NCI-H82 (cell line): ENCODE results near the gene TSEN15.
A peak's percentile ranks its signal among the peaks of the same experiment; 100 is the strongest.
"Not testable (repeated sequence)": the region's sequence is repeated elsewhere in the genome, so short reads cannot be mapped to it uniquely, and the experiment has no call there.

Experiments used
- DNase-seq: peaks from one replicate; lab custom pipeline; 2025; lab: John Stamatoyannopoulos, UW

Gene TSEN15

DNA sequence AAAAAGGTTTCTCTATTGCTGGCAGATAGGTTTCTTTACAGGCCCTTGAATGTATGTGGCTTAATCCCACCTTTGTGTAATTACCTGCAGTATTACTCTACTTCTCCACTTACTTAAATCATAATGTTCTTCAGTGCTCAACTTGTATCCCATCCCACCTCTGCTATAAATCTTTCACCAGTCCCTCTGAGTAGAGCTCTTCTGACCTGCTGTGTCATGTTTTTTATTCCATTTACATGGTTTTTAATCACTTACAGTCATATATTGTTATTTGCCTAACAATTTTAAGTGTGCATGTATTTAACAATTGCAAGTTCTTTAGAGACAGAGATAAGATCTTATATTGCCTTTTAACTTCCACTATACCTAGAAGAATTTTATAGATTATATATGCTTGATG is 2.4 kb downstream of the TSEN15 start:
- DNase-seq = no peak

DNA sequence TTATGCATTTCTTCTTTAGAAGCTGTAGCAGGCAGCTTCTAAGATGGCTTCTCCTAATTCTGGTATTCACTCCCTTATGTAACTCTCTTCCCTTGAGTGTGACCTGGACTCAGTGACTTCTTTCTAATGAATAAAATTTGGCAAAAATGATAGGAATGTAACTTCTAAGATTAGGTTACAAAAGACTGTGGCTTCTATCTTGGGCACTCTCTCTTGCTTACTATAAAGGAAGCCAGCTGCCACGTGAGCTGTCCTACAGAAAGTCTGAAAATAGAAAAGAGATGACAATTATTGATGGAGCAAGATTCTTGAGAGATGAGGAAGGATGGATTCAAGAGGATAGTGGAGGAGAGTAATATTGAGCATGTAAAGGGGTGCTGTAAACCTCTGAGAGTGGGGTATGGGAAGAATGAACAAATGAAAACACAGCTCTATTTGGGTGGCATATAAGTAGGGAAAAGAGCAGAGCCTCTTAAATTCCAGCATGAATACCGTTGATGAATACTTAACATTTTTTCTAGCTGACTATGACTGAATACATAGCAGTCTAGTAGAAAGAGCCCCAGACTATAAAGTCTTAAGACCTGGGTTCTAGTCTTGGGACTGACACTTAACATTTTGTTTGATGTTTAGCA is 5.5 kb downstream of the TSEN15 start:
- no peak for DNase-seq

DNA sequence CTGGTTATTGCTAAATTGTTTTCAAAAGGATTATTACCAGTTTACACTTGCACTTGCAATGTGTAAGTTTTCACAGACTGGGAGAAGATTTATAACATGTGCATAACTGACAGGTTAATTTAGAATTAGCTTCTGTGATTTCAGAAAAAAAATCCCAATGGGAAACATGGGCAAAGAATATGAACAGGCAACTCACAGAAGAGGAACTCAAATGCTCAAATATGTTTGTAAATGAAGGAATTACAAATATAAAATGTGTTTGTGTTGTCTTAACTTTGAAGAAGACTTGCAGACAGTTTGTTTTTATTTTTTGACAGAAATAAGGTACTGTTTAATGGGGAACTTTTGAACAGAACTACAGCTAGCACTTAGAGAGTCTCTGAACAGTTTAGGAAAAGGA is 8.4 kb downstream of the TSEN15 start:
- no peak for DNase-seq

DNA sequence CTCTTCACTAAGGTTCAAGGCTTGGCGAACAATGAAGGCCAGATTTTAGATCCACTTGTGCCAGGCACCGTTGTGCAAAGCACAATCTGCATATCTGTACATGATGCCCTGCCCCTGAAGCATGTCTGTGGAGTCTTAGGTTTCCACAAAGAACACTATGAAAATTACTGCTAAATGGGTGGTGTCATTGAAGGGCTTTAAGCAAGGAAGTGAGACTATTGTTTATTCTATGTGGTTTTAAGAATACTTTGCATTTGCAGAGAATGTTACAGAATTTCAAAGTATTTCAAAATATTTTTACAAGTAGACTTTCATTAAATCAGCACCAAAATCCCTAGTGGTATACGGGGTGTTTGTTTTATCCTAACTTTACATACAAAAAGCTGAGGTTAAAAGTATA is 8.8 kb downstream of the TSEN15 start:
- DNase-seq = no peak

DNA sequence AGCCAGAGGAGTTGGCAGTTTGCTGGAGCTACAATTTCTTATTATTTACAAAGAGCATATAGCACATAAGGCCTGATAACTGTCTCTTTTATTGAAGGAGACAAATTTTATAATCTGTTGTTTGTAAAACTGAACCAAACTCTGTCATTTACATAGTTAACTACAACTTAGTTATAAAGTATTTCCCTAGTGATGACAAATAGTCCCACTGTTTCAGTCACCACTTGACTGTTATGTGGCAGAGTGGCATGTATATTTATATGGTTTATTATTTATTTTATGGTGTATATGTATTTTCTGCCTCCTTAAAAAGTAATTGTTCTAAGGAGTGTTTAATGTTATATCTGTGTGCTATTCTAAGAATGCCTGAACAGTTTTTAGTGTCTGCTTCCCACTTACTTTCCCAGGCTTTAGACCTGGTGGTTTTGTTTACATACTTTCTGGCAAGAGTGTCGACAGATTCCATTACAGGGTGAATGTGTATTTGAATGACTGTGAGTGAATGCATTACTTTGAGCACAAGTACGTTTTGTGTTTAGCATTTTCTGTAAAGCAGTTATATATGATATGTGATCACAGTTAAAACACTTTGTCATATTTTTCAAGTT is 10.0 kb downstream of the TSEN15 start:
- DNase-seq = no peak

DNA sequence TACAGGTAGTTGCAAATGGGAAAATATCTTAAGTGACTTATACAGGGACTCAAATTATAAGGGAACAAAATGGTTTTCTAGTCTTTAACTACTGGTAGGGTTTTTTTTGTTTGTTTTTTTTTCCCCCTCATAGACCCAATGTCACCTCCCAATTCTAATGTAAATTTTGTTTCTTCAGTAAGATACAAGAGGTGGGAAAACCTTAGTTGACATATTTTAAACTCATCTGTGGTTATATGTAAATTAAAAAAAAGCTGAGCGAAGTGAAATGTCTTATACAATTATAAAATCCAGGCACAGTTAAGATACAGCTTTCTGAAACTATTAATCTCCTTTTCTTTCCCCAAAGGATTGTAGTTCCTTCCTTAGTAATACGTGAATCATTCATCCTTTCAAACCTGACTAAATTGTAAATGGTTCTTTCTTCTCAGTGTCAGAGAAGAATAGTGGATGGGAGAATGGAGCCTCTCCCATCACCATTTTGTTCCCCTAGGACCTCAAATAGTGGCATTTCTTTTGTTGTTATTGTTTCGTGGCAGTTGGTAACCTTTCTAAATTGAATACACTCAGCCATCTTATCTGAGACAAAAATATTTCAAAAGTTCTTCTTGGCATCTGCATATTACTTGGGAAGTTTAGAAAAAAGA is 11.2 kb downstream of the TSEN15 start:
- no peak for DNase-seq

DNA sequence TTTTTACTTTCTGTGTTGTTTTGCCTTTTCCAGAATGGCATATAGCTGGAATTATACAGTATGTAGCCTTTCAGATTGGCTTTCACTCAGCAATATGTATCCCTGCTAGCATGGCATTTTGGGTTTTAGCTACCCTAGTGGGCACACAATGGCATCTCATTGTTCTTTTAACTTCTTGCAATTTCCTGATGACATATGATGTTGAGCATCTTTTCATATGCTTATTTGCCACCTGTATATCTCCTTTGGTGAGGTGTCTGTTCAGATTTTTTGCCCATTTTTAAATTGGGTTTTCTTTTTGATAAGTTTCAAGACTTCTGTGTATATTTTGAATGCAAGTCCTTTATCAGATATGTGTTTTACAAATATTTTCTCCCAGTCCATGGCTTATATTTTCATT is 14.0 kb downstream of the TSEN15 start:
- DNase-seq = no peak

DNA sequence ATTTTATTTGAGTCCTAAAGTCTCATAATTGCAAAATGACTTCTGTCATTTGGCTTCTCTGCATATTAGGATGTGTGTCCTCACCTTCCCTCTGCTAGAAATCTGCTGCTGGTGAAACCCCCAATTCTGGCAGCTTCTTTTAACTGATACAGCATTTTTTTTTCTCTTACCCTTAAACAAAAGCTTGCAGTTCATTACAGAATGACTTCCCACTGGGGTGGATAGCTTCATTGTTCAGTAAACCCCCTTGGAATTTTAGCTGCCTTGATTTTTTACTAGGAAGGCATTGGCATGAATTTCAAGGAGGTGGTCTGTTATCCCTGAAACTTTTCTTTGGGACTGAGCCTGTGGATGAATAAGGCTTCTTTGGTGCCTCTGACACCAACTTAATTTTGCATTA is 16.8 kb downstream of the TSEN15 start:
- no peak for DNase-seq

DNA sequence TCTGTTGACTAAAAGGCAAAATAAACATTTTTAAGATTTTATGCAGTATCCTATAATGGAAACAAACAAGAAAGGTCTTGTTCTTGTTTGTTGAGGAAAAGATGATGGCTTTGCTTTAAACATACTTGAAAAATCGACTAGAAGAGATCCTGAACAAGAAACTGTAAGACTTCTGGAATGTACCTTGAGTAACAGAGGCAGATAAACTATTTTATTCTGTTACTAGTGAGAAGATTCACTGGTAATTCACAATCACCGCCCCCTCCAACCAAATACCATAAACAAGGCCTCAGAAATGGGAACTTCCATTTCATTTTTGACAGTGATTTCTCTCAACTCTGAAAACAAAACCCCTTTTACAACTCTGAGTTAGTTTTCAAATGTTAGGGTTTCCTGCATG is 18.1 kb downstream of the TSEN15 start:
- DNase-seq = no peak

DNA sequence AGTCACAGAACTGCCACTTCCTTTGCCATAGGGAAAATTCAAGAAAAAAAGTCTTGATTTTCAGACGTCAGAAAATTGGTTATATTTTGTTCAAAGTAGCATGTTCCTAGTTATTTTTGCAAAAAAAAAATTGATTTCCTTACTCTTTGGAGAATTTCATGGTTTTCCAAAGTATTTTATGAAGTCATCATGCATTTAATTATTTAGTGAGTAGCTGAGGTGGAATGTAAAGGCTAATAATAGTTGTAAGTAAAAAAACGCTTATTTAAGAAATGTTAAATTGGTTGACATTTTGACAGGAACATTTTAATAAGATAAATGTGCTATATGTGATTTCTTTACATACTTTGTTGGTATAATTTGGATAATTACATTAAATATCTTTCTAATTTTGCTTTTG is 20.8 kb downstream of the TSEN15 start:
- DNase-seq = no peak

DNA sequence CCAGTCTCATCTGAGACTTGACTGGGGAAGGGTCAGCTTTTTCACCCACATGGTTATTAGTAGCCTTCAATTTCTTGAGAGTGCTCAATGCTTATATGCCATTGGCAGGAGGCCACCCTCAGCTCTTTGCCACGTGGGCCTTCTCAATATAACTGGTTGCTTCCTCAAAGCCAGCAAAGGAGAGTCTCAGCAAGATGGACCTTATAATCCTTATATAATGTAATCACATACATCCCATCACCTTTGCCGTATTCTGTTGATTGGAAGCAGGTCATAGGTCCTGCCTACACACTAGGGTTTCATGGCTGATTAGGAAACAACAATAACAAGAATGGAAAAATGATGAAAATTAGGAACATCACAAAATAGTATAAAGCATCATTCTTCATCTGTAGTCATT is 22.9 kb downstream of the TSEN15 start:
- no peak for DNase-seq

DNA sequence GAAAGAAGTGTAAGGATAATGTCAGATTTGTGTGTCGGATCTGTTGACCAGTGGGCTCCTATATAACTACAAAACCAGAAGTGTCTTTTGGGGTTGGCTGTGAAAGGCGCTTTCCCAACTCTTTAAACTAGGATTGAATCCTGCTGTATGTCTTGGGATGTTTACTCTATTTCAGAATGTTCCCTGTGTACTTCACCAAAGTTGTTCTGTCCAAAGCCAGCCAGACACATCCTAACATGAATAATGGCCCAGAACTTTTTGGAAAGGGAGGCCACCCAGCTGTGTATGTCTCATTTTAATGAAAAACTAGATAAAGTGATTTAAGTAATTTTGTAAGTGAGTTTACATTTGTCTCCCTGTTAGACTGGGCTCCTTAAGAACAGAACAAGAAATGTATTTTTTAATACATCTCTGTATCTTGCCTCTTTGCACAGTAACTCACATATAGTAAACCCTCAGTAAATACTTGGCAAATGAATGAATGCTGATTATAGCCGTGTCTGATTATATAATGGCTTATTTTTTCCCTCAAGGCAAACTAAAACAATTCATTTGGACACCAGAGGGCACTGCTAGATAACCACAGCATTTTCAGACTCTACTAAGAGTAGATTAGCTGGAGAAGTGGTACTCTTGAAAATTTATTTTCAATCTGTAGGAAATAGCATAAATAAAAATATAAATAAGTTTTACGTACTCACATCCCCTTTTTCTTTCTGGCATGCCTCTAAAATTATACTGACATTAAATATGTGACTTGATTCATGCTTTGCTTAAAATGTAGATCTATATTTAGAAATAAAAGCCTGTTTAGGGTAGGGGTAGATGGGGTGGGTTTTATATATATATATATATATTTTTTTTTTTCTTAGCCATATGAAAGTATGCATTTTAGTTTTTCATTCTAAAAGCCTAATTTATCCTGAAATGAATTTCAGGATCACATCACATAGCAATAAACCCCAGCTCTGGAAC is 23.8 kb downstream of the TSEN15 start:
- peak; percentile 85 for DNase-seq

DNA sequence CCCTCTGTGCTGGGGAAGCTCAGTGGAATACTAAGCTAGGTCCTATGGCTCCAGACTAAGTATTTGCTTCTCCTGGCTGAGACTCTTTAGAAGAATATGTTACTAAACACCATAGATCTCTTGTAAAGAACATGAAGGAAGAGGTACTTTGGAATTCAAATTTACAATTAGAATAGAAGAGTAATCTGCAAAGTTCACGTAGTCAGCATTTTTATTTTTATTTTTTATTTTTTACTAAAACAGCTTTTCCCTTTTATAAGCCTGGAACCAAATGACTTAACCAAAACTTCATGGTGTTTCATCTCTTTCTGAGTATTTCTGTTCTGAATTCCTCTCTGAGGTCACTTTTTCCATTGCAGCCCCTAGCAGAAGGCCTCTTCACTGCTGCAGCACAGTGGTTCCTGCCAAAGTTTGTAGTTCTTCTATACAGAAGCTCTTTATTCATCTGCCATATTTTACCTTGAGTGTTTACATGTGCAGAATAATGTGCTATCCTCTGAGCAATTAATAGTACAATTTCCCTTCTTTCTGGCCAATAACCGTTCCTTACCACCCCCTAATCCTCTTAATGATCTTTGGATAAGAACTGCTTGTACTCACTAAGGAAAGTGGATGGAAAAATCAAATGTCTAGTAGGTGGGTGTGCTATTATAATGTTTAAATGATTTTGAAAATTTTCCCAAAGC is 27.2 kb downstream of the TSEN15 start:
- peak; percentile 35 for DNase-seq

DNA sequence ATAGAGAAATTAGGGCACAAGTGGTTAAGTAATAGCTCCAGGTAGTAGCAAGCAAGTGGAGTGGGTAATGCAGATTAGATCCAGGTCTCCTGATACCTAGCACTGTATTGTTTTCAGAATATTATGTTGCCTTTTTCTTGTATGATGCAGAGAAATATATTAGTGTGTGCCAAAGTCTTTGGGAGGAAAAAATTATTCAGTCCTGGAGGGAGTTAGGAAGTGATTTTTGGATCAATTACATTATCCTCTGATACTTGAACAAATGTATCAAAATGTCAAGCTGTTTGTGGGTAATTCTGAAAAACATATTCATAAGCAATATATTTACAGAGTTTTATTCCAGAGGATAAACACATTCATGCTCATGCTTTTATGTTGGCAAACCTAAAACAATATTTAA is 28.8 kb downstream of the TSEN15 start:
- DNase-seq = no peak

DNA sequence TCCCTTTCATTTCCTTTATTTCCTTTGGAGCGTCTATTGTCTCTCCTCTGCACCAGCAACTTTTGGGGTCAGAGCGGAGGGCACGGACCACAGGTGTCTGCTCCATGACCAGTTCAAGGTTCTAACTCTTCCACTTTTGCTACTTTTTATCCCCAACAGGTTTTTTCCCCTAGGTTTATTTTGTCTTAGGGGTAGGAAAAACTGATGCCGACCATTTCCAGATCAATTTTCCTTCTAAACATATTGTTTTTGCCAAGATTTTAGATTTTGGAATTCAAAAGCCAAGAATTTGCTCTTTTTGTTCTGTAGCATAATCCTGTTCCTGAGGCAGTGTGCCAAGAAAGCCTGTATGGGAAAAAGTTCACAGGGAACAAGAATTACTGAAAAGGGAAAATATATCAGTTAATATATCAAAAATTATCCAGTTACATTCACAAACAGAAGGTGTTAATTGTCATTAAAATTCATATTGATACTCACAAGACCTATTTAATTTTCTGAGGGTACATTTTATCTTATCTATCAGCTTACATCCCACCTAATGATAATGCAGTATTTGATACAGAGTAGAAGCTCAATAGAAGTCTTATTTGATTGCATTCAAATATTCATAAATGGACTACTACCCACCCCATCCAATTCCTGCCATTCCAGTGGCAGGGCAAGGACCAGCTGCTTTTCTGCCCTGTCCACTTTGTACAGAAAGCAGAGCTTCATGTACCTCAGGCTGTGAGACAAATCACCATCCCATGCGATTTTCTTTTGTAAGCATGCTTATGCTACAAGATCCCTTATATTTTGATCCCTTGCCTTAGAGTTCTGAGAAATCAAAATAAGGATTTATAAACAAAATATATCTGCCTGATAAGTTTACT is 31.2 kb downstream of the TSEN15 start:
- DNase-seq = no peak

DNA sequence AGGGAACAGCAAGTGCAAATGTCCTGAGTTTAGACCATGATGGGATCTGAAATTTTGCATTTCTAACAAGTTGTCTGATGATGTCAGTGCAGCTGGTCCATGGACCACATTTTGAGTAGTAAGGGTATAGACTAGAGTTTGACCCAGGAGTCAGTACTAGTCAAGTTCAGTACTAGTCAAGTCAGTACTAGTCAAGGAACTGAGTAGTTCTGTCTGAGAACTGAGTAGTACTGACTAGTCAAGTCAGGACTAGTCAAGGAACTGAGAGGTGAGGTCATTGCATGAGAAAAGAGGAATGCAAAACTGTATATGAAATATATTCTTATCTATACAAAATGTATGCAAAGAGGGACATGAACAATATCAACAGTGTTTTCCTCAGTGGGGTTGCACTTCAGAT is 34.1 kb downstream of the TSEN15 start:
- no peak for DNase-seq

DNA sequence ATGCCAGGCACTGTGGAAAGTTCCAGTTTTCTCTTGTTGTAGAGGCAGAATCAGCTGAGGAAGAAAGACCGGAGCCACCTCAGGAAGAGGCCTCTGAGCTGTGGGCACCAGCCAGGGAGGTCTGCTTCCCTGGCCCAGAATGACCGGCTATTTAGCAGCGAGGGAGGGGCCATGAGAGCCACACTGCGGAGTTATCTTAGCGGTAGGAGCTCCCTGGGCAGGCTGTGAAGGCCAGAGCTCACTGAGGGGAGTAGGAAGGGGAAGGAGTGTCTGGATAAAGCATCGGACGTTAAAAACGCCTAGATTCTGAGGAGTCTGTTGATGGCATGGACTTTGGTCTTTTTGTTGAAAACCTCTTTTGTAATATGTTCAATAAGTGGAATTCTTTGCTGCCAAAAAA is 36.5 kb downstream of the TSEN15 start:
- no peak for DNase-seq

DNA sequence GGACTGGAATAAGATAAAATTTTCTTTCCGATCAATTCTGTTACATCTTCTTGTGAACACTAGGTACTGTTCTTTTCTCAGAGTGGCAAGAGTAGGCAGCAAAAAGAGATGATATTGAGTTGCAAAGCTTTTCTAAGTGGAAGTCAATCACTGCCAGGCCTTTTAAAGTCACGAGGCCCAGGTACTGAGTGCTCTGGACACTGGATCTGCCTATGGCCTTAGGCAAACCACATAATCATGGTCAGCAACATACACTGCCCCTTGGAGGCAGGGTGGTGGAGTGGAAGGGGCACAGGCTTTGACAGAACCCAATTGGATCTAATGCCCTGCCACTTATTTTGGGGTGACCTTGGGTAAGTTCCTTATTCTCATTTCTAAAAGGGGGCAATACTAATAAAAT is 41.5 kb downstream of the TSEN15 start:
- no peak for DNase-seq

DNA sequence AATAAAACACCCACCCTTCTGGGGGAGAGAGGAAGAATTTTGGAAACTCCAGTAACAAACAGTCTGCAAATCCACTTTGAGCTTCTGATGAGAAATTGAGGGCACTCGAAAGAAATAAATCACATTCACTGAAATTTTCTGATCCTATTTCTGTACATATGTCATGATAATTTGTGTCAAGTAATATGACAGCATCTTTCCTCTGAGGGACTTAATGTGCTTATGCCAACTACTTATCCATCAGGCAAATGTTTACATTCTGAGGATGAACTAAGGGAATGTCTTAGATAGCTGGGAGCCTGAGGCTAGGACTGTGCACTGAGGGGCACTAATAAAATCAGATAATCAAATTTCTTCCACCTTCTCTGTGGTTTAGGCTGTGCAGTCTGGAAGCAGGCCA is 44.5 kb downstream of the TSEN15 start:
- DNase-seq = no peak

DNA sequence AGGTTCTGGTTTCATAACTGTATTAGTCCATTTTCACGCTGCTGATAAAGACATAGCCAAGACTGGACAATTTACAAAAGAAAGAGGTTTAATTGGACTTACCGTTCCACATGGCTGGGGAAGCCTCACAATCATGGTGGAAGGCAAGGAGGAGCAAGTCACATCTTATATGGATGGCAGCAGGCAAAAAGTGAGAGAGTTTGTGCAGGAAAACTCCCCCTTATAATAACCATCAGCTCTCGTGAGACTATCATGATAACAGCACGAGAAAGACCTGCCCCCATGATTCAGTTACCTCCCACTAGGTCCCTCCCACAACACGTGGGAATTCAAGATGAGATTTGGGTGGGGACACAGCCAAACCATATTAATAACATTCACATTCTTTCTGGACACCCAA is 45.0 kb downstream of the TSEN15 start:
- not testable (repeated sequence) for DNase-seq

DNA sequence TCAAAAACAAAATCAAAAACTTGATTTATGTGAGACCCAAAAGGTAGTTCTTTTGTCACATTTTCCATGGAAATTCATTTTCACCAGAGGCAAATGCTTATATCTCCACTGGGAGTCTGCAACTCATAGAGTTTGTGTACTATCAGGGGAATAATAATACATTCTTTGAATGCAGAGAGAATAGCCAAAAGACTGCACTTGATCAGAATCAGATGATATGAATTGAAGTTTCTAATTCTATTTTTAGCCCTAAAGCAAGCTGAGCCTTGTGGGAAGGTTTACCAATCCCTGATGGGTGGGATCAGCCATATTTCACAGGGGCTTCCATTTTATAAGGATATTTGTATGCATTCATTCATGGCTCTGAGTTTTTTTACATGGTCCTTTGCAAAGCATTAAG is 49.6 kb downstream of the TSEN15 start:
- no peak for DNase-seq
